ENCODE results near the gene PRIM1. TPM values are rescaled to one million over a fixed set of nuclear protein-coding genes. Genes with fewer than 3 reads are reported as not detected.
A peak's percentile ranks its signal among the peaks of the same experiment; 100 is the strongest.

PRIM1 gene
- total RNA-seq, 1 donor = 5.8 TPM

DNA sequence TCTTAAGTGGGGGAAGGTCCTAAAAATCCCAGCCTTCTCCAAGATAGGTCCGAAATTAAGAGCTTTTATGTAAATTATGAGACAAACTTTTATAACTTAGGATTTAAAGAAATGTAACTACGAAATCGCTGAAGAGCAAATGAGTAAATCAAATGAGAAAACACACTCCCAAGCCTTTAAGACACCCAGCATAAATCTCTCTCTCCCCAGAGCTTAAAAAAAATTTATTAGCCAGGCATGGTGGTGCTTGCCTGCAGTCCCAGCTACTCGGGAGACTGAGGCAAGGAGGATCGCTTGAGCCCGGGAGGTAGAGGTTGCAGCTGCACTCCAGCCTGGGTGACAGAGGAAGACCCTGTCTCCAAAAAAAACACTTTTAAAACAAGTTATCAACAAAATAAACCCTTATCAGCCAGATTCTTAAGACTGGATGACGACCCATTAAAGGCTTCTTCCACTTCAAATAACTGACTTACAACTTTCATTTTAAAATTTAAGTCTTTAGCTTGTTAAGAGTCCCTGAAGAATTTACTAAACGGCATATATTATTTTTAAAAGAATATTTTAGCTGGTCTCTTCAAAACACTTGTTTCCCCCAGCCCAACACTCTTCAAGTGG lies 67.3 kb downstream of the PRIM1 start:
- H4K20me1 ChIP-seq (ENCODE audit: insufficient read depth, low read length) = peaks cover 49% of the 10 kb centered on the region

DNA sequence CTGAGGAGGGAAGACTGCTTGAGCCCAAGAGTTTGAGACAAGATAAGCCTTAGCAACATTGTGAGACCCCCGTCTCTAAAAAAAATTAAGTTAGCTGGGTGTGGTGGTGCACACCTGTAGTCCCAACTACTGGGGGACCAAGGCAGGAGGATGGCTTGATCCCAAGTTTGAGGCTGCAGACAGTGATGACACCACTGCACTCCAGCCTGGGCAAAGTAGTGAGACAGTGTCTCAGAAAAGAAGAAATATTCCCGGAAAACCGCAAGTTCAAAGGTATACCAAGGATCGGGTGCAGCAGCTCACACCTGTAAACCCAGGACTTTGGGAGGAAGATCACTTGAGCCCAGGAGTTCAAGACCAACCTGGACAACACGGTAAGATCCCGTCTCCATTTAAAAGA lies 69.8 kb downstream of the PRIM1 start:
- Histone ChIP-seq H3K27me3 (ENCODE audit: insufficient read depth, low read length) (no peaks in the 10 kb centered on the region), H4K20me1 (ENCODE audit: insufficient read depth, low read length) (peaks cover 60% of the 10 kb centered on the region), H3K4me1 (ENCODE audit: insufficient read depth, low read length) (peaks cover 16% of the 10 kb centered on the region), H3K4me2 (ENCODE audit: insufficient read depth, low read length) (no peak overlapping the region), H3K27ac (ENCODE audit: low read depth, low read length) (no peak overlapping the region), H2AFZ (ENCODE audit: low read length) (no peak overlapping the region), H3K79me2 (ENCODE audit: insufficient read depth, low read length) (peaks cover 99% of the 10 kb centered on the region), H3K4me3 (ENCODE audit: insufficient read depth, low read length) (no peak overlapping the region), H3K9me3 (ENCODE audit: low read depth, low read length) (no peaks in the 10 kb centered on the region), H3K36me3 (ENCODE audit: insufficient read depth, low read length) (peaks cover 3% of the 10 kb centered on the region)
- no peak for DNase-seq (ENCODE audit: insufficient read length, low spot score, missing footprints)
- TF ChIP-seq, protein P1, sequence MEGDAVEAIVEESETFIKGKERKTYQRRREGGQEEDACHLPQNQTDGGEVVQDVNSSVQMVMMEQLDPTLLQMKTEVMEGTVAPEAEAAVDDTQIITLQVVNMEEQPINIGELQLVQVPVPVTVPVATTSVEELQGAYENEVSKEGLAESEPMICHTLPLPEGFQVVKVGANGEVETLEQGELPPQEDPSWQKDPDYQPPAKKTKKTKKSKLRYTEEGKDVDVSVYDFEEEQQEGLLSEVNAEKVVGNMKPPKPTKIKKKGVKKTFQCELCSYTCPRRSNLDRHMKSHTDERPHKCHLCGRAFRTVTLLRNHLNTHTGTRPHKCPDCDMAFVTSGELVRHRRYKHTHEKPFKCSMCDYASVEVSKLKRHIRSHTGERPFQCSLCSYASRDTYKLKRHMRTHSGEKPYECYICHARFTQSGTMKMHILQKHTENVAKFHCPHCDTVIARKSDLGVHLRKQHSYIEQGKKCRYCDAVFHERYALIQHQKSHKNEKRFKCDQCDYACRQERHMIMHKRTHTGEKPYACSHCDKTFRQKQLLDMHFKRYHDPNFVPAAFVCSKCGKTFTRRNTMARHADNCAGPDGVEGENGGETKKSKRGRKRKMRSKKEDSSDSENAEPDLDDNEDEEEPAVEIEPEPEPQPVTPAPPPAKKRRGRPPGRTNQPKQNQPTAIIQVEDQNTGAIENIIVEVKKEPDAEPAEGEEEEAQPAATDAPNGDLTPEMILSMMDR (IDR thresholded peaks at IDR 0.05; ENCODE audit: extremely low read depth, low read depth, low read length) = no peak

More for the DNA sequence above, 67.3 kb downstream of the PRIM1 start:
- Histone ChIP-seq H3K4me2 (ENCODE audit: insufficient read depth, low read length) (peak overlapping the region; percentile 91), H3K4me1 (ENCODE audit: insufficient read depth, low read length) (peaks cover 25% of the 10 kb centered on the region), H3K36me3 (ENCODE audit: insufficient read depth, low read length) (peaks cover 3% of the 10 kb centered on the region), H3K27me3 (ENCODE audit: insufficient read depth, low read length) (no peaks in the 10 kb centered on the region), H3K79me2 (ENCODE audit: insufficient read depth, low read length) (peaks cover 84% of the 10 kb centered on the region), H3K4me3 (ENCODE audit: insufficient read depth, low read length) (peak overlapping the region; percentile 60), H2AFZ (ENCODE audit: low read length) (no peak overlapping the region), H3K27ac (ENCODE audit: low read depth, low read length) (peak overlapping the region; percentile 54), H3K9me3 (ENCODE audit: low read depth, low read length) (no peaks in the 10 kb centered on the region)
- TF ChIP-seq, protein P1 (IDR thresholded peaks at IDR 0.05; ENCODE audit: extremely low read depth, low read depth, low read length) = no peak
- peak; percentile 42 for DNase-seq (ENCODE audit: insufficient read length, low spot score, missing footprints)

Other genes with a start within 250 kb of the PRIM1 start
- gene RBMS2, start 230.5 kb downstream of the PRIM1 start, total RNA-seq = 24.2 and 26.2 TPM in 2 replicates
- 49.6 and 51.3 TPM in 2 replicates for gene BAZ2A, start 122.0 kb downstream of the PRIM1 start, total RNA-seq
- gene ATP5F1B, start 106.3 kb downstream of the PRIM1 start, total RNA-seq = 308 TPM in 2 replicates
- 63.0 and 71.3 TPM in 2 replicates for gene PTGES3, start 64.0 kb downstream of the PRIM1 start, total RNA-seq
- 808 and 845 TPM in 2 replicates for gene NACA, start 27.0 kb downstream of the PRIM1 start, total RNA-seq
- 0.88 and 4.7 TPM in 2 replicates for gene HSD17B6, start 11.0 kb upstream of the PRIM1 start, total RNA-seq
- not detected in 2 replicates for gene SDR9C7, start 182.1 kb upstream of the PRIM1 start, total RNA-seq
- under 0.01 TPM in 2 replicates for gene RDH16, start 205.3 kb upstream of the PRIM1 start, total RNA-seq